Smooth muscle cell (in vitro differentiated cells): ENCODE results near the gene RIN2. TPM values are rescaled to one million over a fixed set of nuclear protein-coding genes. Genes with fewer than 3 reads are reported as not detected.

Experiments used
- DNase-seq: peaks from one replicate; lab custom pipeline; 2025; ENCODE audit not compliant: unreplicated experiment; lab: John Stamatoyannopoulos, UW
- H2AFZ ChIP-seq: fragments of 200-600 bp; sonication (generic); 2 replicates; pipeline ENCODE4 v1.6.0; 2016; ENCODE audit warnings: antibody characterized with exemption, low read depth, mild to moderate bottlenecking
- H3F3A ChIP-seq: fragments of 200-600 bp; sonication (generic); 2 replicates; pipeline ENCODE4 v1.6.0; 2017; ENCODE audit warnings: antibody characterized with exemption, low read depth
- H3K27ac ChIP-seq: fragments of 200-600 bp; sonication (generic); 2 replicates; pipeline ENCODE4 v1.5.1; 2016; ENCODE audit warnings: low read depth, mild to moderate bottlenecking
- H3K27me3 ChIP-seq: fragments of 200-600 bp; sonication (generic); 2 replicates; pipeline ENCODE4 v1.6.1; 2016; ENCODE audit warnings: low read depth, mild to moderate bottlenecking
- H3K36me3 ChIP-seq: fragments of 200-600 bp; sonication (generic); 2 replicates; pipeline ENCODE4 v1.5.1; 2016; ENCODE audit warnings: low read depth
- H3K4me1 ChIP-seq: fragments of 200-600 bp; sonication (generic); 2 replicates; pipeline ENCODE4 v1.5.1; 2016; ENCODE audit warnings: low read depth
- H3K4me2 ChIP-seq: fragments of 200-600 bp; sonication (generic); 2 replicates; pipeline ENCODE4 v1.6.0; 2016; ENCODE audit warnings: mild to moderate bottlenecking
- H3K4me3 ChIP-seq: fragments of 200-600 bp; sonication (generic); 2 replicates; pipeline ENCODE4 v1.5.1; 2016; ENCODE audit warnings: mild to moderate bottlenecking
- H3K79me2 ChIP-seq: fragments of 200-600 bp; sonication (generic); 2 replicates; pipeline ENCODE4 v1.6.0; 2016; ENCODE audit warnings: low read depth, mild to moderate bottlenecking
- H3K9ac ChIP-seq: fragments of 200-600 bp; sonication (generic); 2 replicates; pipeline ENCODE4 v1.6.0; 2016; ENCODE audit warnings: low read depth
- H3K9me3 ChIP-seq: fragments of 200-600 bp; sonication (generic); replicated peaks from 2 replicates; pipeline ENCODE4 v1.5.1; 2016; ENCODE audit warnings: low read depth
- H4K20me1 ChIP-seq: fragments of 200-600 bp; sonication (generic); 2 replicates; pipeline ENCODE4 v1.6.0; 2016; ENCODE audit warnings: low read depth
- CTCF ChIP-seq: fragments of 200-600 bp; sonication (generic); IDR thresholded peaks from 2 replicates; pipeline ENCODE4 v1.5.1; 2017; ENCODE audit warnings: borderline replicate concordance, mild to moderate bottlenecking, antibody characterized with exemption; ENCODE audit not compliant: insufficient read depth, poor library complexity, severe bottlenecking
- WGBS: methylation state at CpG from one replicate; pipeline ENCODE4 v1.1.7; 2016; ENCODE audit warnings: low lambda C conversion rate; 5-methylcytosine and 5-hydroxymethylcytosine counted together
- polyA plus RNA-seq: library from polyadenylated mRNA; unstranded; fragments of >200 nt; fragmentation: Nextera tagmentation; extraction: Ambion mirVana; gene quantifications from 2 replicates; pipeline ENCODE4 v1.2.1, GENCODE V29; 2016
- total RNA-seq: library from RNA; depleted of rRNA; stranded (reverse); fragments of >200 nt; gene quantifications from 2 replicates; pipeline ENCODE4 v1.2.3, GENCODE V29; 2014

RIN2 gene
- total and polyA plus RNA-seq, 2 experiments from 2014 or later = 16.0 to 26.9 TPM

GRCh38 chr20:19745106-19745505 is 13.0 kb upstream of the RIN2 start:
- Histone ChIP-seq H3K9me3 (no peaks in the 10 kb centered on the region), H3F3A (no peaks in the 10 kb centered on the region), H4K20me1 (no peaks in the 10 kb centered on the region), H3K27me3 (no peaks in the 10 kb centered on the region), H3K4me2 (no peak overlapping the region), H3K79me2 (no peaks in the 10 kb centered on the region), H3K4me3 (no peak overlapping the region), H3K27ac (no peak overlapping the region), H3K4me1 (no peaks in the 10 kb centered on the region), H3K36me3 (no peaks in the 10 kb centered on the region), H3K9ac (no peak overlapping the region), H2AFZ (no peak overlapping the region)
- TF ChIP-seq CTCF = no peak
- 91% methylated on average over 3 of the region's 3 CpGs for WGBS
- no peak for DNase-seq

- Histone ChIP-seq H4K20me1 (no peaks in the 10 kb centered on the region), H3K4me3 (no peak overlapping the region), H3K4me2 (no peak overlapping the region), H2AFZ (no peak overlapping the region), H3K9ac (no peak overlapping the region), H3K9me3 (no peaks in the 10 kb centered on the region), H3K27me3 (no peaks in the 10 kb centered on the region), H3K36me3 (no peaks in the 10 kb centered on the region), H3K79me2 (no peaks in the 10 kb centered on the region), H3K27ac (no peak overlapping the region), H3K4me1 (no peaks in the 10 kb centered on the region), H3F3A (no peaks in the 10 kb centered on the region)
- WGBS = 68% methylated on average over 1 of the region's 1 CpG
- no peak for DNase-seq
- no peak for TF ChIP-seq CTCF
Observed at GRCh38 chr20:19745584-19745983, 12.5 kb upstream of the RIN2 start.

GRCh38 chr20:19746396-19746795 is 11.7 kb upstream of the RIN2 start:
- DNase-seq = no peak
- Histone ChIP-seq H3K4me2 (no peak overlapping the region), H3K4me1 (no peaks in the 10 kb centered on the region), H4K20me1 (no peaks in the 10 kb centered on the region), H3K79me2 (no peaks in the 10 kb centered on the region), H3K9me3 (no peaks in the 10 kb centered on the region), H3K36me3 (no peaks in the 10 kb centered on the region), H2AFZ (no peak overlapping the region), H3K27ac (no peak overlapping the region), H3F3A (no peaks in the 10 kb centered on the region), H3K4me3 (no peak overlapping the region), H3K27me3 (no peaks in the 10 kb centered on the region), H3K9ac (no peak overlapping the region)
- 92% methylated on average over 1 of the region's 1 CpG for WGBS
- TF ChIP-seq CTCF = no peak

GRCh38 chr20:19747903-19748302 is 10.2 kb upstream of the RIN2 start:
- 90% methylated on average over 4 of the region's 4 CpGs for WGBS
- Histone ChIP-seq H3K79me2 (no peaks in the 10 kb centered on the region), H3K36me3 (no peaks in the 10 kb centered on the region), H3K9me3 (no peaks in the 10 kb centered on the region), H3K27ac (no peak overlapping the region), H3F3A (no peaks in the 10 kb centered on the region), H3K4me1 (no peaks in the 10 kb centered on the region), H3K9ac (no peak overlapping the region), H3K27me3 (no peaks in the 10 kb centered on the region), H4K20me1 (no peaks in the 10 kb centered on the region), H3K4me3 (no peak overlapping the region), H3K4me2 (no peak overlapping the region), H2AFZ (no peak overlapping the region)
- no peak for TF ChIP-seq CTCF
- no peak for DNase-seq
